Upper lobe of right lung (tissue), 1 donor: Measurements from ENCODE around the gene ROBO3. TPM values are rescaled to one million over a fixed set of nuclear protein-coding genes. Genes with fewer than 3 reads are reported as not detected.

Experiments
- ATAC-seq: fragments of 200-7000 bp; cut with Tn5 transposase; one replicate; pipeline ENCODE4 v1.9.1; 2020; ENCODE audit warnings: mild to moderate bottlenecking, moderate library complexity
- DNase-seq: peaks from one replicate; pipeline ENCODE4 v3.0.0-alpha.2; 2020
- H3K27ac ChIP-seq: fragments of 200-600 bp; one replicate; pipeline ENCODE4 v1.8.0; 2022
- H3K27me3 ChIP-seq: fragments of 200-600 bp; one replicate; pipeline ENCODE4 v1.8.0; 2022; ENCODE audit warnings: mild to moderate bottlenecking
- H3K36me3 ChIP-seq: fragments of 200-600 bp; one replicate; pipeline ENCODE4 v1.8.0; 2022
- H3K4me1 ChIP-seq: fragments of 200-600 bp; one replicate; pipeline ENCODE4 v1.8.0; 2022
- H3K4me3 ChIP-seq: fragments of 200-600 bp; one replicate; pipeline ENCODE4 v1.8.0; 2022; ENCODE audit warnings: mild to moderate bottlenecking
- H3K9me3 ChIP-seq: fragments of 200-600 bp; one replicate; pipeline ENCODE4 v1.8.0; 2022
- intact Hi-C: fragments of 100-400 bp; cut with DNase I; formaldehyde crosslinking; loops from one replicate; pipeline ENCODE4 v1.11.0; 2022
- total RNA-seq: library from RNA; stranded (reverse); fragmentation: NEBNext Ultra II Directional; extraction: Animal tissue kit (Norgen Biotek cat#: 25700); gene quantifications from one replicate; pipeline ENCODE4 v1.2.1, GENCODE V29; 2021
- TF ChIP-seq, protein P1 (sequence below): fragments of 200-600 bp; IDR thresholded peaks from one replicate; pipeline ENCODE4 v1.8.0; 2022; ENCODE audit warnings: antibody characterized with exemption
- donor health status: DM: no; HTN: yes; CAD: no; lungs with severe emphysema.

Gene ROBO3
- total RNA-seq, 1 donor from 2014 or later: 12.6 TPM

DNA sequence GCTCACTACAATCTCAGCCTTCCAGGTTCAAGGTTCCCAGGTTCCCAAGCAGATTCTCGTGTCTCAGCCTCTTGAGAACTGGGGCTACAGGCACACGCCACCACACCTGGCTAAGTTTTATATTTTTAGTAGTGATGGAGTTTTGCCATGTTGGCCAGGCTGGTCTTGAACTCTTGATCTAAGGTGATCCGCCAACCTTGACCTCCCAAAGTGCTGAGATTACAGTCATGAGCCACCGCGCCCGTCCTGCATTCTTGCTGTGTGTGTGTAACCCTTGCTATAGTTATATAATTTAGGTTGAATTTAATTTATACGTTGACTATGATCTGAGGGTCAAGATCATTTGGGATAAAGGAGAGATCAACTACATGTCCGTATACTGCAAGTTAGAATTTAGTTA is 29.3 kb upstream of the ROBO3 start:
- DNase-seq (no peak), ATAC-seq (no peak)
- H3K27me3 ChIP-seq: peaks cover 32% of the 10 kb centered on the region
- no peaks in the 10 kb centered on the region for H3K9me3 ChIP-seq
- intact Hi-C loops: no loop called here
- TF ChIP-seq, protein P1, sequence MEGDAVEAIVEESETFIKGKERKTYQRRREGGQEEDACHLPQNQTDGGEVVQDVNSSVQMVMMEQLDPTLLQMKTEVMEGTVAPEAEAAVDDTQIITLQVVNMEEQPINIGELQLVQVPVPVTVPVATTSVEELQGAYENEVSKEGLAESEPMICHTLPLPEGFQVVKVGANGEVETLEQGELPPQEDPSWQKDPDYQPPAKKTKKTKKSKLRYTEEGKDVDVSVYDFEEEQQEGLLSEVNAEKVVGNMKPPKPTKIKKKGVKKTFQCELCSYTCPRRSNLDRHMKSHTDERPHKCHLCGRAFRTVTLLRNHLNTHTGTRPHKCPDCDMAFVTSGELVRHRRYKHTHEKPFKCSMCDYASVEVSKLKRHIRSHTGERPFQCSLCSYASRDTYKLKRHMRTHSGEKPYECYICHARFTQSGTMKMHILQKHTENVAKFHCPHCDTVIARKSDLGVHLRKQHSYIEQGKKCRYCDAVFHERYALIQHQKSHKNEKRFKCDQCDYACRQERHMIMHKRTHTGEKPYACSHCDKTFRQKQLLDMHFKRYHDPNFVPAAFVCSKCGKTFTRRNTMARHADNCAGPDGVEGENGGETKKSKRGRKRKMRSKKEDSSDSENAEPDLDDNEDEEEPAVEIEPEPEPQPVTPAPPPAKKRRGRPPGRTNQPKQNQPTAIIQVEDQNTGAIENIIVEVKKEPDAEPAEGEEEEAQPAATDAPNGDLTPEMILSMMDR: no peak
- peak overlapping the region; percentile 75 for H3K27ac ChIP-seq
- H3K4me3 ChIP-seq: peak overlapping the region; percentile 42
- H3K36me3 ChIP-seq: no peaks in the 10 kb centered on the region
- peaks cover 19% of the 10 kb centered on the region for H3K4me1 ChIP-seq

DNA sequence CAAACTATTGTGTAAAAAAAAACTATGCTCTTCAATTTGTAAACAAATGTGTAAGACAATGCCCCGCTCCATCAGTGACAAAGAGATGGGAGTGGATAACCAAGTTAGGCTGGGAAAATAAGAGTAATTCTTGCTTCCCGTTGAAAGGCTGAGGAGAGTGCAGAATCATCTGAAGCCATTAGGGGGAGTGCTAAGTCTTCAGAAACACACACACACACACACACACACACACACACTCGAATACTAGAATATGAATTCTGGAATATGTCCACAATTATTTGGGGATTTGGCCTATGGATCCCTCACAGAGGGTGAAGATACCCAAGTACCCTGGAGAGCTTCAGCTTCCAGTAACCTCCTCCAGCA is 27.8 kb upstream of the ROBO3 start:
- DNase-seq (no peak), ATAC-seq (peak; percentile 79)
- Histone ChIP-seq H3K27ac (no peak overlapping the region), H3K9me3 (no peaks in the 10 kb centered on the region), H3K4me1 (peaks cover 23% of the 10 kb centered on the region), H3K36me3 (no peaks in the 10 kb centered on the region), H3K4me3 (no peak overlapping the region), H3K27me3 (peaks cover 47% of the 10 kb centered on the region)
- intact Hi-C loops: no loop called here
- TF ChIP-seq, protein P1: peak; percentile 4

DNA sequence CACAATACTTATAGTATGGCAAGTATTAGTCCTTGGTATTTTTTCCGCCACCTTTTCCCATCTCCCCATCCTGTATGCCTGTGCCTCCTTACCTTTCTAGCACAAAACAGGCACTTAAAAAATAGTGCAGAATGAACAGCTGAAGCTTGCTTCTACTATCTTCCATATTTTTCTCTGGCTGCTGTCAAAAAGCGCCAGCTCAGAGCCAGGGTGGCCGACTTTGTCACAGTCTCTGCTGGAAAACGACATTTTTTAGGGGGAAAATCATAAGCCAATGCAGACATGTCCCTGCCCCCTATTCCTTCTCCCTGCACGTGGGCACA is 26.5 kb upstream of the ROBO3 start:
- H3K9me3 ChIP-seq: no peaks in the 10 kb centered on the region
- H3K4me1 ChIP-seq: peaks cover 33% of the 10 kb centered on the region
- TF ChIP-seq, protein P1: no peak
- ATAC-seq (no peak), DNase-seq (no peak)
- no peak overlapping the region for H3K27ac ChIP-seq
- intact Hi-C loops: no loop called here
- H3K36me3 ChIP-seq: no peaks in the 10 kb centered on the region
- no peak overlapping the region for H3K4me3 ChIP-seq
- peaks cover 60% of the 10 kb centered on the region for H3K27me3 ChIP-seq

DNA sequence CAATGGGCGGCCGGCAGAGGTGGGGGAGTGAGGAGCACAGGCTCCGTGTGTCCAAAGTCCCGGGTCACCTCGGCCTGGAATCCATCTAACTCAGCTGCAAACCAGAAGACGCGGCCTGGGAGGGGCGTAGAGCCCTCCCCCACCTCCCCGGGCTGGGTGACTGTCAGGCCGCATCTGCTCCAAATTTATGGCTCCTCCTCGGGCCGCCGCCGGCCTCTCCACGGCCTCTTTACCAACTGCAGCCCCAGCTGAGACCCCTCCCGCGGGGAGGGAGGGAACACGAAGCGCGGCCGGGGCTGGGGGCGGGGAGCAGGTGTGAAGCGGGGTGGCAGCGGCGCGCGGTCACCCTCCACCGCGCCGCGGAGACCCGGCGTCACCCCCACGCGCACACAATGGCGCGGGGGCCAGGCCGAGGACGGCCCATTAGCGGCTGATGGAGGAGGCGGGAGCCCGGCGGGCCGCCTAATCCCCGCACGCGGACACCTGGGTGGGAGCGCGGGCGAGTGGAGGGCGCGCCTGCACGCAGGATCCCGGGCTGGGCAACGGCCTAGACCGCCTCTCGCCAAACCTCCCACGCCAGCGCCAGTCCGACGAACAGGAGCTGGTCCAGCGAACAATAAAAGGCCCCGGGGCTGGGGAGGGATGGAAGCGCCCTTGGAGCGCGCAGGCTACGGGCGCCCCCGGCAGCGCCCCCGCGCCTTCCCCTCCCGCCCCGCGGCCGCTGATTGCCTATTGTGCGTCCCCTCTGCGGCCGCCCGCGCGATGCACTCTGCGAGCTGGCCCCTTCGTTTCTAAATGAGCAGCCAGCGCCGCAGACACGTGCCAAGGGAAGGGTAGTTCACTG is 25.9 kb upstream of the ROBO3 start:
- Histone ChIP-seq H3K36me3 (no peaks in the 10 kb centered on the region), H3K9me3 (no peaks in the 10 kb centered on the region), H3K4me1 (peaks cover 33% of the 10 kb centered on the region), H3K4me3 (peak overlapping the region; percentile 28), H3K27me3 (peaks cover 66% of the 10 kb centered on the region), H3K27ac (no peak overlapping the region)
- DNase-seq: no peak
- no peak for ATAC-seq
- intact Hi-C loops: no loop called here
- TF ChIP-seq, protein P1: no peak

DNA sequence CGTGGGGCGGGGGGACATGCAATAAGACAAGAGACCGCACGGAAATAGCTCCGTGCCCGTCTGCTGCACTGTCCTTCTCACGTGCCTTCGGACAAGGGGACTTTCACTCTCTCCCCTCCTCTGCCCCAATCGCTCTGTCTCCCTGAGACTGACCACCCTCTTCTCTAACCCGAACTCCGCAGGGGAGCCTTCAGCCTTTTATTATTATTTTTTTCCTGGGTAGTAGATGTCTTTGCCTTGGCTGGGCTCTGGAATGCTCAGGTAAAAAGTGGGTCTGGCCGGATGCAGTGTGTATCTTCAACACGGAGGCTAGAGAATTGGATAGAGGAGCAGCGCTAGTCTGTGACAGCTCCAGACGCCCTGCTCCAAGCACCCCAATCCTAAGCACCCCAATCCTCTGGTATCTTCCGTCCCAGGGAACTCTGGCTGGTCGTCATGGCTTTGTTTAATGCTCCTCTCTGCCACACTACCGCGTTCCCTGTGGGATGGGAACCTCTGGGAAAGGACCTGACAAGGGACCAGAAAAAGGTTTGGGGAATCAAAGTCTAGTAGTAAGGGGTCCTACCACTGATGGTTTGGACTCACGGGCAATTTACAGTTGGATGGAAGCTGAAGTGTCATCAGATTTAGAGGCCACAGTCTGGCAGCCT is 25.1 kb upstream of the ROBO3 start:
- no peaks in the 10 kb centered on the region for H3K36me3 ChIP-seq
- intact Hi-C loops: no loop called here
- DNase-seq (no peak), ATAC-seq (no peak)
- TF ChIP-seq, protein P1: no peak
- H3K9me3 ChIP-seq: no peaks in the 10 kb centered on the region
- peaks cover 33% of the 10 kb centered on the region for H3K4me1 ChIP-seq
- peak overlapping the region; percentile 28 for H3K4me3 ChIP-seq
- H3K27me3 ChIP-seq: peaks cover 74% of the 10 kb centered on the region
- no peak overlapping the region for H3K27ac ChIP-seq
